ENCODE measurements around the gene BACH2. TPM values are rescaled to one million over a fixed set of nuclear protein-coding genes. Genes with fewer than 3 reads are reported as not detected.

BACH2 gene
- total RNA-seq, 1 experiment from 2014 or later, result 0.77 TPM

DNA sequence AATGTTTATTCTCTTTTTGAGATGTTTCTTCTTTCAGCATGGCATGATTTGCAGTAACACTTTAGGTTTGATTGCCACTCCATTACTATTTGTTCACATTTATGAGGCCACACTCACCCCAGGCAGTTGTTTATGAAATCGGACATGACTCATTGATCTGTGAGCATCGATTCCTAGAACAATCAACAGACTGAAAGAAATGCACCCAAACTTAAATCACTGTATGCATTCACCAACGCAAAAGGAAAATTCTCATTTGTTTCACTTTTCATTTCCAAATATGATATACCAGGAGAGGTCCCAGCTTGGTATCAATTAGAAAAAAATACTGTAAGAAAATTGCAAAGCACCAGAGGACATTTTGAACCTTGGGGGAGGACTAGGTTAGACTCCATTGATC lies 407.8 kb downstream of the BACH2 start:
- in situ Hi-C loops (cut with HindIII; ENCODE audit: low pct_unique_long_range_greater_than_20kb, low sequenced_read_pairs), result no loop called here
- no peak for DNase-seq (ENCODE audit: low read depth, low spot score)

DNA sequence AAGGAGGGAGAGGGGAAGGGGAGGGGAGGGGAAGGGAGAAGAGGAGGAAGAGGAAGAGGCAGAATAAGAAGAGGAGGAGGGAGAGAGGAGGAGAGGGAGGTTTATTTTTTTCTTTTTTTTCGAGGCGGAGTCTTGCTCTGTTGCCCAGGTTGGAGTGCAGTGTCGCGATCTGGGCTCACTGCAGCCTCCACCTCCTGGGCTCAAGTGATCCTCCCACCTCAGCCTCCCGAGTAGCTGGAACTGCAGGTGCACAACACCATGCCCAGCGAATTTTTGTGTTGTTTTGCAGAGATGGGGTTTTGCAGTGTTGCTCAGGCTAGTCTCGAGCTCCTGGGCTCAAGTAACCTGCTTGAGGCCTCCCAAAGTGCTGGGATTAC lies 408.5 kb downstream of the BACH2 start:
- no peak for DNase-seq (ENCODE audit: low read depth, low spot score)
- in situ Hi-C loops (cut with HindIII; ENCODE audit: low pct_unique_long_range_greater_than_20kb, low sequenced_read_pairs), result no loop called here

DNA sequence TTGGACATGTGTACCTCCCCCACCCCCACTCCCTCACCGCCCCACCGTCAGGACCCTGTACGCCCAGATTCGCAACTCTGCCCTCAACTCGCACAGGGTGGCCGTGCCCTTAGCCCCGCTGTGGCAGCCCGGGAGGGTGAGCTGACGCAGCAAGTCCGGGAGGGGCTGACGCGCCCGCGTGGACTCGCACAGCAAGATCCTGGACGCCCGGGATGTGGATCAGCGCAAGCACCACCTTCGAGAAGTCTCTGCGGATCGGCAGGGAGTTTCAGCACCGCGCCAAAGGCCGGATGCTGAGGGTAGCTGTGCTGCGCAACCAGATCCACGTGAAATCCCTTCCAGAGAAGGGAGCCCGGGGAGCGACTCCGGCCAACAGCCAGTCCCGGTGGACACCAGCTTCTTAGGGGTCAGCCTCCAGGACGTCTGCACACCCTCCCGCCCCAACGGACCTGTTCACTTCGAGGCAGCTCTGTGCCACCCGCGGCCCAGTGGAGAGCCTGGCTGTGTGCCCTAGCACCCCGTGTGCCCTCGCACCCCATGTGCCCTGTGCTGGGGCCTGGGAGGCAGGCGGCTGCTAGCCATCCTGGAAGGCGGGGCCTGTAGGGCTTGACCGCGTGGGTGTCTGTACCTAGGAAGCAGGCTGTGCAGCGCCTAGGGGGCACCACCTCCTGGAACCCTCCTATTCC lies 409.0 kb downstream of the BACH2 start:
- in situ Hi-C loops (cut with HindIII; ENCODE audit: low pct_unique_long_range_greater_than_20kb, low sequenced_read_pairs), result no loop called here
- no peak for DNase-seq (ENCODE audit: low read depth, low spot score)

DNA sequence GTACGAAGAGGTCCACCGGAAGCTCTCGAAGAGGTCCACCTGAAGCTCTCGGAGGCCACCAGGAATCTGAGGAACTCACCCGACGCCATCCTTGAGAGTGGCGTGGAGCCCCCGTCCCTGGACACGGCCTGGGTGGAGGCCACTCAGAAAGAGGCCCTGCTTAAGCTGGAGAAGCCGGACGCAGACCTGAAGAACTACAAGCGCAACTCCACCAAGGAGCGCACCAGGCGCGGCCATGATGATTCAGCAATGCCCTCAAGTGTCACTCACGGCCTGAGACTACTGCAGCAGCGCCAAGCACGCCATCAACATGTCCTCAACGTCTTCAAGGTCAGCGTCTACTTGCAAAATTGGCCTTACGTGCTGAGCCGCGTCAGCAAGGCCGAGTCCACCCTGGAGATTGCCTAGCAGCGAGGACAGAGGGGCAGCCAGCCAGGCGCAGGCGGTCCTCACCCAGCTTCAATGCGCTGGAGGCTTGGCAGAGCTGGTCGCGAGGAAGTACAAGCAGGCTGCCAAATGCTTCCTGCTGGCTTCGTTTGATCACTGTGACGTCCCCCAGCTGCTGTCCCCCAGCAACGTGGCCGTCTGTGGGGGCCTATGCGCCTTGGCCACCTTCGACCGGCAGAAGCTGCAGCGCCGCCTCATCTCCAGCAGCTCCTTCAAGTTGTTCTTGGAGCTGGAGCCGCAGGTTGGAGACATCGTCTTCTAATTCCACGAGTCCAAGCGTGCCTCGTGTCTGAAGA lies 410.1 kb downstream of the BACH2 start:
- DNase-seq (ENCODE audit: low read depth, low spot score), result no peak
- in situ Hi-C loops (cut with HindIII; ENCODE audit: low pct_unique_long_range_greater_than_20kb, low sequenced_read_pairs), result no loop called here

Small RNA genes within 50 kb of the gene (small RNA-seq; reads per million reads assigned to genes)
- 0 reads per million in 2 experiments for gene MIR4464
- 0 reads per million in 2 experiments for gene RF00019
- gene RN7SKP110, result 0 to 0.24 reads per million in 2 experiments

Measured in SK-MEL-5 (cell line).